HepG2 (cell line): ENCODE results near the gene VAMP4. TPM values are rescaled to one million over a fixed set of nuclear protein-coding genes. Genes with fewer than 3 reads are reported as not detected.

ENCODE experiments used
- CBX1 ChIP-seq: IDR thresholded peaks from one replicate; pipeline ENCODE4 v1.6.1; 2016; ENCODE audit warnings: antibody characterized with exemption, low read depth
- DPF2 ChIP-seq: sonication (generic); formaldehyde crosslinking; IDR thresholded peaks from 2 replicates; pipeline ENCODE4 v1.4.0; 2020; ENCODE audit warnings: mild to moderate bottlenecking, low read depth, missing genetic modification reagents, borderline replicate concordance
- ELF3 ChIP-seq: IDR thresholded peaks from 2 replicates; pipeline ENCODE4 v1.6.1; 2016; ENCODE audit warnings: missing genetic modification reagents, missing compliant biosample characterization
- ETV6 ChIP-seq: sonication (generic); formaldehyde crosslinking; conservative IDR thresholded peaks from 2 replicates; pipeline ENCODE4 v1.4.0; 2020; ENCODE audit warnings: missing genetic modification reagents
- FIP1L1 ChIP-seq: fragments of 200-400 bp; formaldehyde crosslinking; IDR thresholded peaks from 2 replicates; pipeline ENCODE4 v1.6.1; 2018; ENCODE audit warnings: low read depth, mild to moderate bottlenecking, low read length, moderate library complexity, borderline replicate concordance; ENCODE audit not compliant: insufficient read depth
- IKZF4 ChIP-seq: sonication (generic); formaldehyde crosslinking; IDR thresholded peaks from 2 replicates; pipeline ENCODE4 v1.5.1; 2020; ENCODE audit warnings: borderline replicate concordance, mild to moderate bottlenecking, low read depth, missing genetic modification reagents; ENCODE audit errors: not compliant biosample characterization
- KDM6A ChIP-seq: IDR thresholded peaks from 2 replicates; pipeline ENCODE4 v1.6.1; 2016; ENCODE audit warnings: low read depth
- NCOA2 ChIP-seq: sonication (generic); formaldehyde crosslinking; IDR thresholded peaks from 2 replicates; pipeline ENCODE4 v1.8.0; 2022; ENCODE audit warnings: inconsistent platforms
- NFE2L1 ChIP-seq: sonication (generic); formaldehyde crosslinking; IDR thresholded peaks from 2 replicates; pipeline ENCODE4 v1.4.0; 2020; ENCODE audit warnings: missing genetic modification reagents, mild to moderate bottlenecking, borderline replicate concordance
- NFE2L2 ChIP-seq: fragments of 150-350 bp; IDR thresholded peaks from 2 replicates; pipeline ENCODE4 v1.6.1; 2014; ENCODE audit warnings: low read length
- PPARG ChIP-seq: conservative IDR thresholded peaks from 2 replicates; pipeline ENCODE4 v1.6.1; 2016; ENCODE audit warnings: missing biosample characterization, missing genetic modification reagents
- RBM39 ChIP-seq: fragments of 200-400 bp; formaldehyde crosslinking; IDR thresholded peaks from one replicate; pipeline ENCODE4 v1.6.1; 2018; ENCODE audit warnings: antibody characterized with exemption, mild to moderate bottlenecking, low read depth, low read length; ENCODE audit not compliant: poor library complexity, severe bottlenecking
- ZC3H4 ChIP-seq: sonication (generic); formaldehyde crosslinking; IDR thresholded peaks from 2 replicates; pipeline ENCODE4 v1.4.0; 2020; ENCODE audit warnings: missing genetic modification reagents, borderline replicate concordance
- ZFY ChIP-seq: sonication (generic); formaldehyde crosslinking; IDR thresholded peaks from 2 replicates; pipeline ENCODE4 v1.4.0; 2020; ENCODE audit warnings: missing genetic modification reagents
- ZKSCAN5 ChIP-seq: sonication (generic); formaldehyde crosslinking; IDR thresholded peaks from 2 replicates; pipeline ENCODE4 v1.5.1; 2020; ENCODE audit warnings: mild to moderate bottlenecking, missing genetic modification reagents
- ZKSCAN8 ChIP-seq: IDR thresholded peaks from 2 replicates; pipeline ENCODE4 v1.6.1; 2016; ENCODE audit warnings: borderline replicate concordance, missing genetic modification reagents, missing compliant biosample characterization
- ZMAT3 ChIP-seq: sonication (generic); formaldehyde crosslinking; conservative IDR thresholded peaks from 2 replicates; pipeline ENCODE4 v1.7.0; 2021; ENCODE audit warnings: missing genetic modification reagents
- ZNF234 ChIP-seq: sonication (generic); formaldehyde crosslinking; conservative IDR thresholded peaks from 2 replicates; pipeline ENCODE4 v1.5.1; 2020; ENCODE audit warnings: mild to moderate bottlenecking, missing genetic modification reagents
- ZNF350 ChIP-seq: sonication (generic); formaldehyde crosslinking; IDR thresholded peaks from 2 replicates; pipeline ENCODE4 v1.4.0; 2020; ENCODE audit warnings: mild to moderate bottlenecking, low read depth, missing genetic modification reagents, borderline replicate concordance
- ZNF430 ChIP-seq: sonication (generic); formaldehyde crosslinking; IDR thresholded peaks from 2 replicates; pipeline ENCODE4 v1.9.0; 2021; ENCODE audit warnings: mild to moderate bottlenecking, missing genetic modification reagents
- ZNF567 ChIP-seq: sonication (generic); formaldehyde crosslinking; IDR thresholded peaks from 2 replicates; pipeline ENCODE4 v1.8.1; 2023; ENCODE audit warnings: mild to moderate bottlenecking, missing genetic modification reagents, borderline replicate concordance
- ZNF780A ChIP-seq: sonication (generic); formaldehyde crosslinking; IDR thresholded peaks from 2 replicates; pipeline ENCODE4 v1.8.0; 2022; ENCODE audit warnings: mild to moderate bottlenecking, missing genetic modification reagents, moderate library complexity
- ZNF891 ChIP-seq: sonication (generic); formaldehyde crosslinking; IDR thresholded peaks from 2 replicates; pipeline ENCODE4 v1.5.0; 2020; ENCODE audit warnings: mild to moderate bottlenecking, missing genetic modification reagents
- ZSCAN31 ChIP-seq: sonication (generic); formaldehyde crosslinking; IDR thresholded peaks from 2 replicates; pipeline ENCODE4 v1.5.0; 2020; ENCODE audit warnings: low read depth, mild to moderate bottlenecking, missing genetic modification reagents
- polyA plus RNA-seq, 8 experiments: library from polyadenylated mRNA; depleted of rRNA in 3 of 8; stranded (reverse) in 7 of 8; unstranded in 1 of 8; fragments of >200 nt; fragmentation: Illumina TruSeq in 4 of 8; extraction: Trizol in 4 of 8; gene quantifications; 2 replicates each; pipeline versions ENCODE4 v1.2.1 to v1.2.3, GENCODE V29; 2011 to 2016; ENCODE audit warnings: low read depth in 4 of 8, missing spikeins in 1 of 8, mixed read lengths in 1 of 8; ENCODE audit not compliant: insufficient read depth in 1 of 8
- total RNA-seq, 5 experiments: library from RNA; depleted of rRNA; stranded (reverse); fragments of >200 nt; fragmentation: Illumina TruSeq; extraction: Trizol; gene quantifications; 2 replicates each; pipeline ENCODE4 v1.2.3, GENCODE V29; 2016; ENCODE audit warnings: low read depth in 1 of 5
- TF ChIP-seq, protein P1 (sequence below): IDR thresholded peaks from 2 replicates; pipeline ENCODE4 v1.6.1; 2016; ENCODE audit warnings: missing compliant biosample characterization, missing genetic modification reagents, borderline replicate concordance
- TF ChIP-seq, protein P2 (sequence below): sonication (generic); formaldehyde crosslinking; IDR thresholded peaks from 2 replicates; pipeline ENCODE4 v1.5.0; 2020; ENCODE audit warnings: missing genetic modification reagents
- TF ChIP-seq, protein P3 (sequence below): sonication (generic); formaldehyde crosslinking; IDR thresholded peaks from 2 replicates; pipeline ENCODE4 v1.9.0; 2022; ENCODE audit warnings: low read depth, missing genetic modification reagents

VAMP4 gene
- total and polyA plus RNA-seq, 2 of the 13 experiments (the other 11 are each of a cell fraction or from before 2014, with no cell fraction given): 1.4 to 2.0 TPM

DNA sequence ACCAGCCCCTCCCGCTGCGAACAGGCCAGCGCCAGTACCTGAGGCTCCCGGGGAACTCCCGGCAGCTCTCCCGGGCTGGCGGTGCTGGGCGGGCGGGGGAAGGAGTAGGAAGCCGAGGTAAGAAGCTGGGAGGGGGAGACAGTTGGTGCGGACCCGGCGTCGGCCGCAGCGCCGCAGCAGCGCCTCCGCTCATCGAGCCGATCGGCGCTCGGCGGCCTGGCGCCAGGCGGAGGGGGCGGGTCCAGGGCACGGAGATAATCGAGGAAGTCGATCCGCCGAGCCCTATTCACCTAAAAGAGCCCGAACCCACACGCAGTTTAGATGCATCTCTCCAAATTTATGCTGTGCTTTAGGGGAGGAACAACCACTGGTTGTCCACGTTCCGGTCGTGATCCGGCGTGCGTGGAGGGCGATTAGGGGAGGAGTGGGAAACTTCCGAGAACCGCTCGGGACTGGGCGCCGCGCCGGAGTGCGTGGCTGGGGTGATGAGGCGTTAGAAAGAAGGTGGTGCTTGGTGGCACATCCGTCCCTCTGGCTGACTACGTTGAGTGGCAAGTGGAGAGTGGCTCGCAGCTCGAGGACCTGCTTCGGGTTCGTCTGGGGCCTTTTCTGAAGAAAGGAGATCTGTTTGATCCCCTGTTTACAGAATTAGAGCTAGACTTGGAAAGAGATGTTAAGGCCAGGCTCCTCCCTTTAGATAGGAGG is at the start of gene VAMP4 (continued):
- TF ChIP-seq, protein P1, sequence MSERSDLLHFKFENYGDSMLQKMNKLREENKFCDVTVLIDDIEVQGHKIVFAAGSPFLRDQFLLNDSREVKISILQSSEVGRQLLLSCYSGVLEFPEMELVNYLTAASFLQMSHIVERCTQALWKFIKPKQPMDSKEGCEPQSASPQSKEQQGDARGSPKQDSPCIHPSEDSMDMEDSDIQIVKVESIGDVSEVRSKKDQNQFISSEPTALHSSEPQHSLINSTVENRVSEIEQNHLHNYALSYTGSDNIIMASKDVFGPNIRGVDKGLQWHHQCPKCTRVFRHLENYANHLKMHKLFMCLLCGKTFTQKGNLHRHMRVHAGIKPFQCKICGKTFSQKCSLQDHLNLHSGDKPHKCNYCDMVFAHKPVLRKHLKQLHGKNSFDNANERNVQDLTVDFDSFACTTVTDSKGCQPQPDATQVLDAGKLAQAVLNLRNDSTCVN (CRISPR knock-in tag): 0 out of 2 replicates have a peak, but pooled peaks have one; percentile 33
- 0 out of 2 replicates have a peak, but pooled peaks have one; percentile 31 for TF ChIP-seq ZSCAN31 (CRISPR knock-in tag)
- TF ChIP-seq ZKSCAN5 (CRISPR knock-in tag): no peak
- TF ChIP-seq ZNF234: no peak
- TF ChIP-seq, protein P2, sequence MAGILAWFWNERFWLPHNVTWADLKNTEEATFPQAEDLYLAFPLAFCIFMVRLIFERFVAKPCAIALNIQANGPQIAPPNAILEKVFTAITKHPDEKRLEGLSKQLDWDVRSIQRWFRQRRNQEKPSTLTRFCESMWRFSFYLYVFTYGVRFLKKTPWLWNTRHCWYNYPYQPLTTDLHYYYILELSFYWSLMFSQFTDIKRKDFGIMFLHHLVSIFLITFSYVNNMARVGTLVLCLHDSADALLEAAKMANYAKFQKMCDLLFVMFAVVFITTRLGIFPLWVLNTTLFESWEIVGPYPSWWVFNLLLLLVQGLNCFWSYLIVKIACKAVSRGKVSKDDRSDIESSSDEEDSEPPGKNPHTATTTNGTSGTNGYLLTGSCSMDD (CRISPR knock-in tag): no peak
- no peak for TF ChIP-seq FIP1L1
- peak; percentile 61; the same call in 1 of the 2 replicates for TF ChIP-seq ZNF891 (CRISPR knock-in tag)
- no peak for TF ChIP-seq KDM6A (CRISPR knock-in tag)
- no peak for TF ChIP-seq ZKSCAN8
- no peak for TF ChIP-seq NFE2L2
- TF ChIP-seq RBM39: peak; percentile 94
- TF ChIP-seq ZFY (CRISPR knock-in tag): peak; percentile 83
- TF ChIP-seq ZNF350 (CRISPR knock-in tag): peak; percentile 70; the same call in 1 of the 2 replicates
- peak; percentile 27; the same call in 1 of the 2 replicates for TF ChIP-seq ETV6 (CRISPR knock-in tag)
- TF ChIP-seq ZMAT3: no peak
- no peak for TF ChIP-seq ZNF567 (CRISPR knock-in tag)
- TF ChIP-seq NCOA2: peak; percentile 12; the same call in 1 of the 2 replicates
- TF ChIP-seq ELF3 (CRISPR knock-in tag): peak; percentile 69
- TF ChIP-seq ZNF430: peak; percentile 67; the same call in 1 of the 2 replicates
- no peak for TF ChIP-seq IKZF4 (CRISPR knock-in tag)
- TF ChIP-seq ZC3H4: no peak
- TF ChIP-seq, protein P3, sequence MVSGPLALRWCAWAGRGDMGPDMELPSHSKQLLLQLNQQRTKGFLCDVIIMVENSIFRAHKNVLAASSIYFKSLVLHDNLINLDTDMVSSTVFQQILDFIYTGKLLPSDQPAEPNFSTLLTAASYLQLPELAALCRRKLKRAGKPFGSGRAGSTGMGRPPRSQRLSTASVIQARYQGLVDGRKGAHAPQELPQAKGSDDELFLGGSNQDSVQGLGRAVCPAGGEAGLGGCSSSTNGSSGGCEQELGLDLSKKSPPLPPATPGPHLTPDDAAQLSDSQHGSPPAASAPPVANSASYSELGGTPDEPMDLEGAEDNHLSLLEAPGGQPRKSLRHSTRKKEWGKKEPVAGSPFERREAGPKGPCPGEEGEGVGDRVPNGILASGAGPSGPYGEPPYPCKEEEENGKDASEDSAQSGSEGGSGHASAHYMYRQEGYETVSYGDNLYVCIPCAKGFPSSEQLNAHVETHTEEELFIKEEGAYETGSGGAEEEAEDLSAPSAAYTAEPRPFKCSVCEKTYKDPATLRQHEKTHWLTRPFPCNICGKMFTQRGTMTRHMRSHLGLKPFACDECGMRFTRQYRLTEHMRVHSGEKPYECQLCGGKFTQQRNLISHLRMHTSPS (CRISPR knock-in tag): peak; percentile 51; the same call in 1 of the 2 replicates
- TF ChIP-seq DPF2 (CRISPR knock-in tag): no peak
- TF ChIP-seq NFE2L1 (CRISPR knock-in tag): no peak
- peak; percentile 79 for TF ChIP-seq CBX1
- no peak; the same call in 1 of the 2 replicates for TF ChIP-seq PPARG
- no peak for TF ChIP-seq ZNF780A (CRISPR knock-in tag)
